Activated CD4-positive, alpha-beta memory T cell treated with anti-CD3 and anti-CD28 coated beads, Interleukin-2, amount 10 ng/mL, durations not matched to agents 7 days and 5 days (primary cell): Measurements from ENCODE around the gene ARHGEF1. TPM values are rescaled to one million over a fixed set of nuclear protein-coding genes. Genes with fewer than 3 reads are reported as not detected.
A peak's percentile ranks its signal among the peaks of the same experiment; 100 is the strongest.
"Not testable (repeated sequence)": the region's sequence is repeated elsewhere in the genome, so short reads cannot be mapped to it uniquely, and the experiment has no call there.

ENCODE experiments used
- CTCF ChIA-PET: fragments of 350-600 bp; sonication (Branson Sonifier 250); formaldehyde crosslinking; loops from one replicate; lab custom pipeline; 2021; ENCODE audit warnings: antibody characterized with exemption, inconsistent platforms; lab: Charles Lee
- POLR2A ChIA-PET: fragments of 350-600 bp; sonication (Branson Sonifier 250); formaldehyde crosslinking; loops from one replicate; lab custom pipeline; 2021; ENCODE audit warnings: antibody characterized with exemption; lab: Charles Lee
- DNase-seq: peaks from one replicate; pipeline ENCODE4 v3.0.0-alpha.2; 2020
- H3K27ac Mint-ChIP-seq: one replicate; pipeline ENCODE4 v1.8.0; 2021; ENCODE audit warnings: mild to moderate bottlenecking, mixed read lengths
- H3K27me3 Mint-ChIP-seq: one replicate; pipeline ENCODE4 v1.8.0; 2021; ENCODE audit warnings: mixed read lengths
- H3K36me3 Mint-ChIP-seq: one replicate; pipeline ENCODE4 v1.8.0; 2021; ENCODE audit warnings: low read depth, mixed read lengths
- H3K4me1 Mint-ChIP-seq: one replicate; pipeline ENCODE4 v1.8.0; 2021; ENCODE audit warnings: mixed read lengths
- H3K4me3 Mint-ChIP-seq: one replicate; pipeline ENCODE4 v1.8.0; 2021; ENCODE audit warnings: mild to moderate bottlenecking, mixed read lengths
- H3K9me3 Mint-ChIP-seq: one replicate; pipeline ENCODE4 v1.8.0; 2021; ENCODE audit warnings: mixed read lengths
- total RNA-seq, 2 experiments: library from RNA; stranded (reverse); gene quantifications; one replicate each; pipeline ENCODE4 v1.2.3, GENCODE V29; 2021

ARHGEF1 gene
- total RNA-seq, 2 experiments from 2014 or later, result 657 TPM

GRCh38 chr19:41910992-41911888 is 28.3 kb downstream of the ARHGEF1 start:
- peaks cover 39% of the 10 kb centered on the region for H3K27me3 Mint-ChIP-seq
- no peaks in the 10 kb centered on the region for H3K9me3 Mint-ChIP-seq
- peak overlapping the region; percentile 41 for H3K27ac Mint-ChIP-seq
- peaks cover 17% of the 10 kb centered on the region for H3K4me1 Mint-ChIP-seq
- POLR2A ChIA-PET, result interaction anchor here (0.8 to 15.7 kb wide), 11 partner anchors 9 to 51 kb away, joined by 4 to 166 read pairs (median 8); partner anchors contain the start of genes ARHGEF1, CD79A and RPS19
- DNase-seq, result no peak
- H3K4me3 Mint-ChIP-seq, result no peak overlapping the region
- CTCF ChIA-PET, result interaction anchor here (1.2 kb wide), 1 partner anchor 23 kb away, joined by 3 read pairs; no protein-coding TSS in a partner anchor
- H3K36me3 Mint-ChIP-seq, result peaks cover 30% of the 10 kb centered on the region

GRCh38 chr19:41911889-41912731 is 29.1 kb downstream of the ARHGEF1 start:
- ChIA-PET POLR2A (interaction anchor here (0.8 to 15.7 kb wide), 11 partner anchors 10 to 52 kb away, joined by 4 to 166 read pairs (median 8); partner anchors contain the start of genes ARHGEF1, CD79A and RPS19), CTCF (interaction anchor here (1.2 kb wide), 1 partner anchor 24 kb away, joined by 3 read pairs; no protein-coding TSS in a partner anchor)
- Mint-ChIP-seq H3K4me3 (no peak overlapping the region), H3K36me3 (peaks cover 24% of the 10 kb centered on the region), H3K27me3 (peaks cover 39% of the 10 kb centered on the region), H3K9me3 (no peaks in the 10 kb centered on the region), H3K27ac (no peak overlapping the region), H3K4me1 (peaks cover 15% of the 10 kb centered on the region)
- no peak for DNase-seq

DNA sequence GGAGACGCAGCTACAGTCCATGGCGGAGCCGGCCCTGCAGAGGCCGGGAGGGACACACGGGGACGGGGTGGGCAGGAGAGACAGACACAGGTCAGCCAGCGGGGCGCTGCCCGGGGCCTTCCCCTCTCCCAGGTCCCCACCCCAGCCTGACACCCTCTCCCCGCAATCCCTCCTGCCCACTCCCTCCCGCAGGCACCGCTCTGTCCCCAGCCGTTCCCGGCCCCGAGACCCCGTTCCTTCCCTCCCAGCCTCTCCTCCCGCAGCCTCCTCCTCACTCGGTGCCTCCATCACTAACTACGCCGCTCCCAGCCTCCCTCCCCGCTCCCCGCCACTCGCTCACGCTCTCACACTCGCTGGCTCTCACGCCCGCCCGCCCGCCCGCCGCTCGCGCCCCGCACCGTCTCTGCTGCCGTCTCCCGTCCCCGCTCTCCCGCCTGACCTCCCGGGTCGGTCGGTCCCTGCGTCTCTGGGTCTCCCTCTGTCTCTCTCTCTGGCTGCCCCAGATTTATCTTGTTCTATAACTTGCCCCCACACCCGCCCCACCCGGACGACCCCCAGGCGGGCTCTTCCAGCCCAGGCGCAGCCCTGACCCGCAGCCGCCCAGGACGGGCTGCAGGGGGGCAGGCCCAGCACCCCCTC is 30.0 kb downstream of the ARHGEF1 start:
- Mint-ChIP-seq H3K27ac (no peak overlapping the region), H3K36me3 (peaks cover 21% of the 10 kb centered on the region), H3K4me3 (no peak overlapping the region), H3K4me1 (peaks cover 13% of the 10 kb centered on the region), H3K27me3 (peaks cover 39% of the 10 kb centered on the region), H3K9me3 (no peaks in the 10 kb centered on the region)
- CTCF ChIA-PET, result no interaction called here
- POLR2A ChIA-PET, result interaction anchor here (1.9 to 2.4 kb wide), 3 partner anchors 10 to 36 kb away, joined by 4 to 8 read pairs (median 7); partner anchors contain the start of gene CD79A
- no peak for DNase-seq

DNA sequence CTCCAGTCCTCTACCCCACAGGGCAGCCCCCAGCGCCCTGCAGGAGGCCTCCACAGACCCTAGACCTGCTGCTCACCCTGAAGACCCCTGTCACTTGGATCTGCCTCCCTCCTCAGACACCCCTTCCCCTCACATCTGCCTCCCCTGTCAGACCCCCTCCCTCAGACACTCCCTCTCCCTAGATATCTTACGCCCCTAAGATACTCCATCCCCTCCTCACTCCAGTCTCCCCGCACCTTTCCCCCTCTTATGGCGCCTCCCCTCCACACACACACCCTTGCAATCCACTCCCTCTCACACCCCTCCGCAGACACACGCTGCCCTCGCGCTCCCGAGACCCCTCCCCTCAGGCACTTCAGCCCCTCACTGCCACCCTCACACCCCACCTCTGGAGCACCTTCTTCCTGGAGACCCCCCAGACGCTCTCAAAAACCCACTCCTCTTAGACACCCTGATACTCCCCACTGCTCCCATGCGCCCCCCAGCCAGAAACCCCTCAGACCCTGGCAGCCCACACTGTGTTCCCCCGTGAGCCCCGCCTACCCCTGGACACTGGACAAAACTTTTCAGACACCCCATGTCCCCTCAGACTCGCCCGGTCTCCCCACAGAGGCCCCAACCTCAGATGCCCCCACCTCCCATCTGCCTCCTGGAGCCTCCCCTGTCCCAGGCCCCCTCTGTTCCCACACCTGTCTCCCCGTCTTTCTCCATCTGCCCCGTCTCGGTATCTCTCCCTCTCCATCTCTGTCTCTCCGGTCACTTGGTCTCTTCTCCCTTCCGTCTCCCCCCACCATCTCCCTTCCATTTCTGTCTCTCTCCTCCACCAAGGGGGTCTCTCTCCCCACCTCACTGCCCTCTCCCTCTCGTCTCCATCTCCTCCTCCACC is 30.8 kb downstream of the ARHGEF1 start:
- Mint-ChIP-seq H3K27me3 (peaks cover 39% of the 10 kb centered on the region), H3K9me3 (no peaks in the 10 kb centered on the region), H3K4me3 (no peak overlapping the region), H3K36me3 (peaks cover 19% of the 10 kb centered on the region), H3K4me1 (peaks cover 13% of the 10 kb centered on the region), H3K27ac (no peak overlapping the region)
- ChIA-PET CTCF (no interaction called here), POLR2A (no interaction called here)
- DNase-seq, result no peak

GRCh38 chr19:41914424-41914834 is 31.4 kb downstream of the ARHGEF1 start:
- POLR2A ChIA-PET, H3K9me3 Mint-ChIP-seq, DNase-seq, CTCF ChIA-PET, H3K27ac Mint-ChIP-seq, H3K4me3 Mint-ChIP-seq: not testable (repeated sequence)
- peaks cover 13% of the 10 kb centered on the region for H3K4me1 Mint-ChIP-seq
- H3K36me3 Mint-ChIP-seq, result peaks cover 13% of the 10 kb centered on the region
- H3K27me3 Mint-ChIP-seq, result peaks cover 39% of the 10 kb centered on the region

DNA sequence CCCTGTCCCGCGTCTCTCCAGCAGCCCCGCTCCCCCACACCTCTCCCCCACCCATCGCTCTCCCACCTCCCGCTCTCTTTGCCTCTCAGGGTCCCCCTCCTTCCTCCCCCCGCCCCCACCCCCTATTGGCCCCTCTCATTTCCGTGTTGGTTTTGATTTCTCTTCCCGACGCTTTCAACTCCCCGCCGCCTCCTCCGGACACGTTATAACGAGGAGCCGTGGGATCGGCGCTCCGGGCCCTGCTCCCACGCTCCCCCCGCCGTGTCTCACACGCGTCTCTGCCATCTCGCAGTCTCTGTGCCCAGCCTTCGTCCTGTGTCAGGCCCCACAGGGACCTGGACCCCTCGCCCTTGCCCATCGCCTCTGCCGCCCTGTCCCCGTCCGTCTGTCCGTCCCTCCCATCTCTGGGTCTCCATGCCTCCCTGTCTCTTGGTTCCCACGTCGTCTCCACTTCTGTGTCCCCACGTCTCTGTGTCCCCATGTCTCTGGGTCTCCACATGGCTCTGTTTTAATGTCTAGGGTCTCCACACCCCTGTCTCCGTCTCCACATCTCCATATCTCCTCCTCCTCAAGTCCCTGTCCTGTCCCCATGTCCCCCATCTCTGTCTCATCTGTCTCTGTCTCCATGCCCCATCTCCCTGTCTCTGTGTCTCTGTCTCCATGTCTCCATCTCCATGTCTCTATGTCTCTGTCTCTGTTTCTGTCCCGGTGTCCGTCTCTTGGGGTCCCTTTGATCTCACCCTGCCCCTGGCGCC is 32.2 kb downstream of the ARHGEF1 start:
- Mint-ChIP-seq H3K4me1 (peaks cover 13% of the 10 kb centered on the region), H3K4me3 (no peak overlapping the region), H3K27ac (no peak overlapping the region), H3K36me3 (peaks cover 11% of the 10 kb centered on the region), H3K9me3 (no peaks in the 10 kb centered on the region), H3K27me3 (peaks cover 39% of the 10 kb centered on the region)
- no peak for DNase-seq
- ChIA-PET POLR2A (interaction anchor here (0.6 kb wide), 1 partner anchor 13 kb away, joined by 3 read pairs; the partner anchor contains the start of gene ERFL), CTCF (no interaction called here)

DNA sequence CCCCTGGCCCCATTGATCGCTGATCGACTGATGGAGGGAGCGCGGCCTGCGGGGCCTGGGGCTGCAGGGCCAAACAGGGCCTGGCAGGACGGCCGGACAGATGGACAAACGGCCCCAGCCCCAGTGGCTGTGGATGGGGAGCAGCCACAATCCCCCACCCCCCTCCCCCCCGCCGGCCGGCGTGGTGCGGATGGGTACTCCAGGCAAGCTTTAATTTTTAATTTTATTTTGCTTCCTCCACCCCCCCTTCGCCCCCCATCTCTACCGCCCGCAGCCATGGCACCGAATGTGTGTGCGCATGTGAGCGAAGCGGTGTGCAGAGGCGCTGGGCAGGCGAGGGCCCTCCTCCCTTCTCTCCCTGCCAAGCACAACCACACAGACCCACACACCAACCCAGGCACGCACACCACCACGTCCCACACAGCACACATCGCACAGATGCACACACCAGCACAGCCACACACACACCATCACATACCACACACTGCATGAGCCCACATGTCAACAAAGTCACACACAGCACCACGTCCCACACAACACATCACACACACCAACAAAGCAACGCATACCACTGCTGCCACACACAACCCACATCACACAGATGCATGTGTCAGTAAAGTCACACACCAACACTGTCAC is 32.9 kb downstream of the ARHGEF1 start:
- H3K4me1 Mint-ChIP-seq, result peaks cover 10% of the 10 kb centered on the region
- H3K27ac Mint-ChIP-seq, result no peak overlapping the region
- no peak overlapping the region for H3K4me3 Mint-ChIP-seq
- DNase-seq, result no peak
- ChIA-PET CTCF (no interaction called here), POLR2A (interaction anchor here (0.6 kb wide), 1 partner anchor 12 kb away, joined by 3 read pairs; the partner anchor contains the start of gene ERFL)
- H3K27me3 Mint-ChIP-seq, result peaks cover 33% of the 10 kb centered on the region
- H3K36me3 Mint-ChIP-seq, result peaks cover 4% of the 10 kb centered on the region
- no peaks in the 10 kb centered on the region for H3K9me3 Mint-ChIP-seq

DNA sequence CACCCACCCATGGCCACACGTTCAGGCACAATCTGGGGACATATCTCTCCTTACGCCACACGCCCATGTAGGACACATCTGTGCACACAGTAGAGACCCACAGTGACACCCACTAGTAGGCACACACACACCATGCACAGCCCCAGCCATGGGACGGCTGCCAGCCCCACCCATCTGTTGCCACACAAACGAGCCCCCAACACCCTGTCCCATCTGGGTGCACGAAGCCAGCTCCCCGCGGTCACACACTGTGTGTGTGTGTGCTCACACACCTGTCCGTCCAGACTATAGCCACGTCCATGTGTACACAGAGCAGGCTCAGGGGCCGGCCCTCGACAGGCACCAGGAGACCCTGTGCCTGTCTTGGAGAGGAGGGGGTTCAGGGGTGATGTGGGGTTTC is 34.7 kb downstream of the ARHGEF1 start:
- Mint-ChIP-seq H3K27ac (no peak overlapping the region), H3K36me3 (no peaks in the 10 kb centered on the region), H3K9me3 (no peaks in the 10 kb centered on the region), H3K4me3 (no peak overlapping the region), H3K27me3 (peaks cover 25% of the 10 kb centered on the region), H3K4me1 (peaks cover 3% of the 10 kb centered on the region)
- ChIA-PET CTCF (no interaction called here), POLR2A (no interaction called here)
- DNase-seq, result no peak

- Mint-ChIP-seq H3K27me3 (peaks cover 25% of the 10 kb centered on the region), H3K27ac (no peak overlapping the region), H3K36me3 (no peaks in the 10 kb centered on the region), H3K9me3 (no peaks in the 10 kb centered on the region), H3K4me3 (no peak overlapping the region), H3K4me1 (peaks cover 4% of the 10 kb centered on the region)
- CTCF ChIA-PET, result no interaction called here
- no peak for DNase-seq
- POLR2A ChIA-PET, result no interaction called here
Measured at GRCh38 chr19:41918095-41918494, 35.1 kb downstream of the ARHGEF1 start.

DNA sequence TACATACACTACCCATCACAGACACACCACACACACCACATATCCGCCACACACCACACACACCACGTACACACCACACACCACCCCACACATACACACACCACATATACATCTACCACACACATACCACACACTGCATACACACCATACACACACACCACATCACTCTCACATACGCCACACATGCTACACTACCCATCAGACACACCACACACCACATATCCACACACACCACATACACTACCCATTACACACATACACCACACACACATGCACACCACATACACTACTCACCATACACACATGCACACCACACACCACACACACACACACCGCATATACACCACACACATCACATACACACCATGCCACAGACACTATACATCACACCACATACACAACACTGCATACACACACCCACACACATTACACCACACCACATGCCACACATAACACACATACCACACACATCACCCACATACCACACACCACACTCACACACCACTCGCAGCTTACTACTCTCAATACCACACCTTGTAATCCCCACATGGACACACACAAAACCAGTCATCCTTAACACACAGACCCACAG is 35.8 kb downstream of the ARHGEF1 start:
- H3K4me3 Mint-ChIP-seq, result no peak overlapping the region
- H3K36me3 Mint-ChIP-seq, result no peaks in the 10 kb centered on the region
- peaks cover 7% of the 10 kb centered on the region for H3K4me1 Mint-ChIP-seq
- no peaks in the 10 kb centered on the region for H3K9me3 Mint-ChIP-seq
- DNase-seq, result no peak
- peaks cover 22% of the 10 kb centered on the region for H3K27me3 Mint-ChIP-seq
- POLR2A ChIA-PET, result no interaction called here
- CTCF ChIA-PET, result no interaction called here
- no peak overlapping the region for H3K27ac Mint-ChIP-seq
